Activated CD8-positive, alpha-beta memory T cell treated with anti-CD3 and anti-CD28 coated beads, Interleukin-2, amount 50 U/mL, for 48 hours (primary cell): ENCODE measurements around the gene OR56A3.

Experiments used
- DNase-seq: peaks from one replicate; pipeline ENCODE4 v3.0.0-alpha.2; 2020

The OR56A3 gene

GRCh38 chr11:5983443-5983842, 41.4 kb downstream of the OR56A3 start:
- DNase-seq = no peak

- DNase-seq = no peak
Measured at GRCh38 chr11:5986885-5987284, 44.8 kb downstream of the OR56A3 start, which contains the start of gene OR52L1. OR52L1 (minus strand) TSS chr11:5986985; CDS start chr11:5986930, 55 bp downstream.

DNA sequence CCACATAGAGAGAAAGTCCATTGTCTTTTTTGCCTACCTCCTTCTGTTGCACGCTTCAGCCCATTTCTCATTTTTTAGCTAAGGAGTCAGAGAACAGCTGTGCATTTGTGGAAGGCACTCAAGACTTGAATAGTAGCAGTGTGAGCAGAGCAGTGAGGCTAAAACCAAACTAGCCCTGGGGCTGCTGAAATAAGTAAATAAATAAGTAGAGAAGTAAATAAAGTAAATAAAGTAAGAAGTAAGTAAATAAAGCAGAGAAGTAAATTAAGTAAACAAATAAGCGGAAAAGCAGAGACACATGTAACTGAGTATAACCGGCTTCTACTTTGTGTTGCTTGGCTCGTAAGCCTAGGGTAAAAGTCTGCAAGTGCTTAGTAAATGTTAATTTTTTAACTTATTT, 47.2 kb downstream of the OR56A3 start:
- no peak for DNase-seq

DNA sequence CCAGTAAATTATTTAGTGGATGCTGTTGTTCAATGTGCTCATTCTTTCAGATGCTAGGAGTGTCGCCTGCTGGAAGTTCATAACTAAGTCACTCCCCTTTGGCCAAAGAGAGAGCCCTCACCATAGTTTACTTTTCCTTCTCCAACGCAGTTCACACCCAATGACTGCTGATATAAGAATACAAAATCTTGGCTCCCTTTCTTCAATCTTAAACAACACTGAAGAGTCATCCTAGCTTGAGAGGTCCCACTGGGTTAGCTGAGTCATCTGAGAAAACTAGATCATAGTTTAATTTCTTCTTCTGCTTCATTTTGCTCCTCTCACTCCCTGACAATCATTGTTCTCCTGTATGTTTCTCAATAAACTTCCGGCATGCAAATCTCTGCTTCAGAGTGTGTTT, 50.1 kb downstream of the OR56A3 start:
- no peak for DNase-seq

- DNase-seq = no peak
Measured at GRCh38 chr11:5992604-5993251, 50.7 kb downstream of the OR56A3 start.

- DNase-seq = no peak
Measured at GRCh38 chr11:5994791-5995190, 52.7 kb downstream of the OR56A3 start.
